GM12891 (cell line): ENCODE measurements around the gene TUBB1.

Experiments
- PAX5 ChIP-seq: IDR thresholded peaks from 2 replicates; pipeline ENCODE4 v1.6.1; 2011; ENCODE audit warnings: low read length, moderate library complexity, mild to moderate bottlenecking; ENCODE audit not compliant: insufficient read depth, severe bottlenecking
- POLR2A ChIP-seq: IDR thresholded peaks from 2 replicates; pipeline ENCODE4 v1.6.1; 2011; ENCODE audit warnings: low read depth, low read length, control low read depth
- POLR2AphosphoS5 ChIP-seq: IDR thresholded peaks from 2 replicates; pipeline ENCODE4 v1.6.1; 2011; ENCODE audit warnings: low read depth, low read length, control low read depth
- SPI1 ChIP-seq: IDR thresholded peaks from 2 replicates; pipeline ENCODE4 v1.6.1; 2011; ENCODE audit warnings: low read depth, low read length, control low read depth
- TAF1 ChIP-seq: IDR thresholded peaks from 2 replicates; pipeline ENCODE4 v1.6.1; 2011; ENCODE audit warnings: low read depth, low read length, control low read depth

DNA sequence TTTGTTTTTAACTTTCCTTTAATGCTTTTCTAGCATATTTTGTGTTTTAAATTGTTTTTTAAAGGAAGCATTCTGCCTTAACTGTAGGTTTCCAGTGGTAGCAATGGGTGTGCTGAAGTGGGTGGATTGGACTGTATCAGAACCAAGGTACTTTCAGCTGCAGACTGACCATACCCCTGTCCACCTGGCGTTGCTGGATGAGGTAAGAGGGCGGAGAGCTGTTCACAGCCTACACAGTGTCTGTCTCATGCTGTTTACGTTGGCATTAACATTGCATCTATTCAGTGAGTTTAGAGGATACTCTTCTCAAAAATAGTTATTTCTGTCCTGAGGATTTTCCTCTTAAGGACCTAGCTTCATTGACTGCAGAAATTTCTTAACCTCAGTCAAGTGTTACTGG lies 26.3 kb upstream of the TUBB1 start:
- TF ChIP-seq POLR2AphosphoS5 (no peak), POLR2A (no peak; the same call in 1 of the 2 replicates), TAF1 (no peak), SPI1 (no peak), PAX5 (no peak)
